HepG2 (cell line): ENCODE results near the gene CCDC57. TPM values are rescaled to one million over a fixed set of nuclear protein-coding genes. Genes with fewer than 3 reads are reported as not detected.

ENCODE experiments used
- ATAC-seq: fragments of 200-7000 bp; cut with Tn5 transposase; 3 replicates; pipeline ENCODE4 v1.9.1; 2020; ENCODE audit warnings: mild to moderate bottlenecking, moderate library complexity
- BruUV-seq: library from RNA; stranded (reverse); fragments of 400-500 nt; replicated peaks from 2 replicates; lab custom pipeline; 2021; lab: Mats Ljungman, UMichigan
- CTCF ChIA-PET: fragments of 300-600 bp; formaldehyde crosslinking; extraction: SDS; loops from one replicate; lab custom pipeline; 2021; ENCODE audit warnings: low total read pairs, inconsistent platforms, low intra/inter-chr PET ratio; lab: Yijun Ruan, JAX
- POLR2A ChIA-PET: fragments of 350-600 bp; sonication (Branson Sonifier 250); formaldehyde crosslinking; loops from one replicate; lab custom pipeline; 2020; ENCODE audit warnings: antibody characterized with exemption, inconsistent platforms; lab: Yijun Ruan, JAX
- DNase-seq: peaks from one replicate; pipeline ENCODE4 v3.0.0-alpha.2; 2015; ENCODE audit warnings: low spot score
- FAIRE-seq: peaks from 3 replicates; lab custom pipeline; 2011; peaks lifted over from hg19 to GRCh38; lab: Jason Lieb, UNC
- H2AFZ ChIP-seq: one replicate; pipeline ENCODE4 v1.6.1; 2011; ENCODE audit warnings: low read length, inconsistent platforms
- H3K27ac ChIP-seq: fragments of 300-600 bp; 3 replicates; pipeline ENCODE4 v1.8.0; 2011; ENCODE audit warnings: mixed run types, mild to moderate bottlenecking, mixed read lengths, low read length, inconsistent platforms; ENCODE audit not compliant: insufficient read depth; ENCODE audit errors: extremely low read length
- H3K27me3 ChIP-seq, 2 experiments: fragments of 200-600 bp in 1 of 2; 2 replicates in 1 of 2; 3 replicates in 1 of 2; pipeline versions ENCODE4 v1.6.0 to v1.8.0; 2011; ENCODE audit warnings: low read length in 2 of 2, mild to moderate bottlenecking in 2 of 2, moderate library complexity in 2 of 2, inconsistent platforms in 1 of 2; ENCODE audit not compliant: insufficient read depth in 2 of 2, control insufficient read depth in 1 of 2
- H3K36me3 ChIP-seq, 2 experiments: fragments of 200-600 bp in 1 of 2; replicated peaks in 1 of 2; 2 replicates in 1 of 2; 3 replicates in 1 of 2; pipeline versions ENCODE4 v1.5.1 to v1.8.0; 2011; ENCODE audit warnings: low read length in 2 of 2, inconsistent platforms in 1 of 2; ENCODE audit not compliant: insufficient read depth in 2 of 2, control insufficient read depth in 1 of 2
- H3K4me1 ChIP-seq: 2 replicates; pipeline ENCODE4 v1.5.1; 2012; ENCODE audit warnings: low read length, inconsistent platforms; ENCODE audit not compliant: insufficient read depth
- H3K4me2 ChIP-seq: 2 replicates; pipeline ENCODE4 v1.6.0; 2011; ENCODE audit warnings: low read depth, low read length, inconsistent platforms
- H3K4me3 ChIP-seq, 3 experiments: fragments of 200-600 bp in 1 of 3; sonication (generic), shearing (Covaris generic) in 1 of 3; replicated peaks in 1 of 3; 2 replicates each; pipeline ENCODE4 v1.5.1; 2011 to 2016; ENCODE audit warnings: low read length in 3 of 3, inconsistent platforms in 2 of 3, low read depth in 2 of 3, mild to moderate bottlenecking in 2 of 3, control low read depth in 1 of 3, mixed read lengths in 1 of 3; ENCODE audit not compliant: insufficient read depth in 1 of 3
- H3K79me2 ChIP-seq: one replicate; pipeline ENCODE4 v1.6.1; 2011; ENCODE audit warnings: low read length, inconsistent platforms; ENCODE audit not compliant: insufficient read depth
- H3K9ac ChIP-seq: 2 replicates; pipeline ENCODE4 v1.6.0; 2011; ENCODE audit warnings: mild to moderate bottlenecking, low read depth, low read length, inconsistent platforms; ENCODE audit not compliant: insufficient read depth
- H3K9me3 ChIP-seq: 2 replicates; pipeline ENCODE4 v1.5.1; 2012; ENCODE audit warnings: mild to moderate bottlenecking, low read length
- H4K20me1 ChIP-seq: 2 replicates; pipeline ENCODE4 v1.6.0; 2011; ENCODE audit warnings: inconsistent platforms, mild to moderate bottlenecking, low read length, moderate library complexity; ENCODE audit not compliant: insufficient read depth
- AGO1 ChIP-seq: fragments of 200-400 bp; formaldehyde crosslinking; IDR thresholded peaks from 2 replicates; pipeline ENCODE4 v1.6.1; 2017; ENCODE audit warnings: mild to moderate bottlenecking, low read depth, low read length, moderate library complexity; ENCODE audit not compliant: poor library complexity, severe bottlenecking
- BCL3 ChIP-seq: sonication (generic); formaldehyde crosslinking; IDR thresholded peaks from 2 replicates; pipeline ENCODE4 v1.5.1; 2020; ENCODE audit warnings: mild to moderate bottlenecking, missing genetic modification reagents, moderate library complexity
- CCAR2 ChIP-seq: fragments of 200-400 bp; formaldehyde crosslinking; optimal IDR thresholded peaks from 2 replicates; pipeline ENCODE3; 2018; ENCODE audit warnings: low read depth, mild to moderate bottlenecking, low read length, moderate library complexity
- DBP ChIP-seq: sonication (generic); formaldehyde crosslinking; IDR thresholded peaks from 2 replicates; pipeline ENCODE4 v1.4.0; 2020; ENCODE audit warnings: missing genetic modification reagents; ENCODE audit errors: not compliant biosample characterization
- DMTF1 ChIP-seq: sonication (generic); formaldehyde crosslinking; IDR thresholded peaks from 2 replicates; pipeline ENCODE4 v1.4.0; 2020; ENCODE audit warnings: mild to moderate bottlenecking, missing genetic modification reagents
- HNRNPK ChIP-seq: fragments of 200-400 bp; formaldehyde crosslinking; IDR thresholded peaks from 2 replicates; pipeline ENCODE4 v1.6.1; 2018; ENCODE audit warnings: low read length, low read depth, moderate library complexity, mild to moderate bottlenecking; ENCODE audit not compliant: poor library complexity, severe bottlenecking
- MAX ChIP-seq: IDR thresholded peaks from 2 replicates; pipeline ENCODE4 v1.6.1; 2012; ENCODE audit warnings: inconsistent platforms
- NONO ChIP-seq, 2 experiments: fragments of 450-650 bp in 1 of 2; sonication (generic) in 1 of 2; formaldehyde crosslinking in 1 of 2; IDR thresholded peaks in 1 of 2; conservative IDR thresholded peaks in 1 of 2; 2 replicates each; pipeline versions ENCODE4 v1.6.1 to v1.8.0; 2017 to 2022; ENCODE audit warnings: mild to moderate bottlenecking in 1 of 2, missing genetic modification reagents in 1 of 2, moderate library complexity in 1 of 2
- ZBTB33 ChIP-seq: sonication (generic); formaldehyde crosslinking; IDR thresholded peaks from 2 replicates; pipeline ENCODE4 v1.4.0; 2020; ENCODE audit warnings: missing genetic modification reagents
- ZBTB38 ChIP-seq: sonication (generic); formaldehyde crosslinking; IDR thresholded peaks from 2 replicates; pipeline ENCODE4 v1.5.1; 2020; ENCODE audit warnings: mild to moderate bottlenecking, missing genetic modification reagents
- ZBTB7B ChIP-seq: sonication (generic); formaldehyde crosslinking; IDR thresholded peaks from 2 replicates; pipeline ENCODE4 v1.4.0; 2020; ENCODE audit warnings: missing genetic modification reagents
- ZNF274 ChIP-seq: sonication (generic); formaldehyde crosslinking; IDR thresholded peaks from 2 replicates; pipeline ENCODE4 v1.5.1; 2020; ENCODE audit warnings: mild to moderate bottlenecking, missing genetic modification reagents
- WGBS: methylation state at CpG from one replicate; pipeline ENCODE4 v1.1.6; 2017; ENCODE audit warnings: low lambda C conversion rate; 5-methylcytosine and 5-hydroxymethylcytosine counted together
- in situ Hi-C: cut with HindIII; loops from 2 replicates; pipeline ENCODE4 v1.10.0; 2017; ENCODE audit warnings: low pct_unique_long_range_greater_than_20kb; ENCODE audit not compliant: extremely low pct_ligation_motif_present
- intact Hi-C: fragments of 100-400 bp; cut with micrococcal nuclease; formaldehyde crosslinking; loops from one replicate; pipeline ENCODE4 v1.10.0; 2022; ENCODE audit not compliant: unreplicated experiment
- polyA plus RNA-seq, 8 experiments: library from polyadenylated mRNA; depleted of rRNA in 3 of 8; stranded (reverse) in 7 of 8; unstranded in 1 of 8; fragments of >200 nt; fragmentation: Illumina TruSeq in 4 of 8; extraction: Trizol in 4 of 8; gene quantifications; 2 replicates each; pipeline versions ENCODE4 v1.2.1 to v1.2.3, GENCODE V29; 2011 to 2016; ENCODE audit warnings: low read depth in 4 of 8, missing spikeins in 1 of 8, mixed read lengths in 1 of 8; ENCODE audit not compliant: insufficient read depth in 1 of 8
- total RNA-seq, 5 experiments: library from RNA; depleted of rRNA; stranded (reverse); fragments of >200 nt; fragmentation: Illumina TruSeq; extraction: Trizol; gene quantifications; 2 replicates each; pipeline ENCODE4 v1.2.3, GENCODE V29; 2016; ENCODE audit warnings: low read depth in 1 of 5

CCDC57 gene
- total and polyA plus RNA-seq, 2 of the 13 experiments (the other 11 are each of a cell fraction or from before 2014, with no cell fraction given), result 59.3 to 59.9 TPM

- H3K9me3 ChIP-seq, result no peaks in the 10 kb centered on the region
- no peak for FAIRE-seq
- peaks cover 96% of the 10 kb centered on the region for H4K20me1 ChIP-seq
- H3K36me3 ChIP-seq, result peaks cover 35 to 44% of the 10 kb centered on the region in 2 experiments
- no peaks in the 10 kb centered on the region for H3K27me3 ChIP-seq
- intact Hi-C loops, result loop anchor here (2.0 to 10.0 kb wide), 2 partner anchors 30 to 132 kb away; no protein-coding TSS in a partner anchor
- no peak overlapping the region; a peak in 1 of 6 replicates for H3K4me3 ChIP-seq
- CTCF ChIA-PET, result interaction anchor here (1.2 kb wide), 1 partner anchor 31 kb away, joined by 7 read pairs; no protein-coding TSS in a partner anchor
- H3K9ac ChIP-seq, result no peak overlapping the region
- peaks cover 99% of the 10 kb centered on the region for H3K4me1 ChIP-seq
- no peak for ATAC-seq
- no peak overlapping the region for H3K4me2 ChIP-seq
- H3K79me2 ChIP-seq, result peaks cover 46% of the 10 kb centered on the region
- 98% methylated on average over 48 of the region's 59 CpGs for WGBS
- no TSS peak for BruUV-seq
- peak overlapping the region; percentile 59 for H3K27ac ChIP-seq
- no peak for DNase-seq
- POLR2A ChIA-PET, result interaction anchor here (1.0 to 2.4 kb wide), 5 partner anchors 8 to 109 kb away, joined by 3 to 9 read pairs (median 3); partner anchors contain the start of gene SLC16A3
- in situ Hi-C loops, result no loop called here
- H2AFZ ChIP-seq, result no peak overlapping the region
- TF ChIP-seq DMTF1 (CRISPR knock-in tag) (no peak), CCAR2 (no peak), ZBTB7B (no peak), MAX (no peak), NONO (IDR thresholded peaks at IDR 0.05) (no peak), NONO (CRISPR knock-in tag; conservative IDR thresholded peaks at IDR 0.05) (0 out of 2 replicates have a peak, but pooled peaks have one; percentile 19), ZNF274 (CRISPR knock-in tag) (0 out of 2 replicates have a peak, but pooled peaks have one; percentile 5), BCL3 (CRISPR knock-in tag) (0 out of 2 replicates have a peak, but pooled peaks have one; percentile 28), ZBTB33 (CRISPR knock-in tag) (peak; percentile 99), HNRNPK (peak; percentile 23), AGO1 (peak; percentile 5), DBP (peak; percentile 8), ZBTB38 (peak; percentile 88)
Measured at GRCh38 chr17:82237083-82237745, 24.6 kb upstream of the CCDC57 start.
